DMS 273 treated with DMSO at 0.1 percent for 48 hours (cell line): Measurements from ENCODE around the gene OPN1LW.
"Not testable (repeated sequence)": the region's sequence is repeated elsewhere in the genome, so short reads cannot be mapped to it uniquely, and the experiment has no call there.

Experiments
- DNase-seq: peaks from one replicate; lab custom pipeline; 2025; lab: John Stamatoyannopoulos, UW

OPN1LW gene

DNA sequence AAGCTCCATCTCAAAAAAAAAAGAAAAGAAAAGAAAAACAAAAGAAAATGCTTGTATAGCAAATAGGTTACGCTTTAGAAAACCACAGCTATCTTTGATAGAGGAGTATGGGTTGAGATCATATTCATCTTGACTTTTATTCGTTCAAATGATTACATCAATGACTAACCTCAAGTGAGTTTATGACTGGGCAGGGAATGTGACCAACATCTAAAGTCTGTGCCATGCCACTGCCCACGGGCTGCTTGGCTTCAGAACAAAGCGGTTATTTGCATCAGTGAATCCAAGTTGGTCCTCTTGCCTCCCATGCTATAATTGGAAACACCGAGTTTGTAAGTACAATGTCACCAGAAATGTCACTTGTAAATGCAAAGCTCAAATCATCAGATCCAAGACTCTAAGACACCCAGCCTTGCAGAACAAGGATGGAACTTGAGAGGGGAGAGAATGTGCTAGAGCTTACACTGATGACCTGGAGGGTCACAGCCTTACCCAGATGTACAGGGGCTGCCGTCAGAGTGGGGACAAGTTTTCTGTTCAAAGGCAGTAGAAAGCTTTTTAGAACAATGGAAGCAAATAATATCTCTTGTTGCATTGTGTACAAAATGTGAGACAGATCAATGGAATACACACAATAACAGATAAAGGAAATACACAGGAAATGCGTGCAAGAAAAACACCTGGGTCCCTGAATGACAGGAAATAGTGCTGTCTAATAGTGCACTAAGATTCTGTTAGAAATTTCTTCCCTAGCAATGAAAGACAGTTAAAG lies 8.4 kb upstream of the OPN1LW start:
- DNase-seq = no peak

DNA sequence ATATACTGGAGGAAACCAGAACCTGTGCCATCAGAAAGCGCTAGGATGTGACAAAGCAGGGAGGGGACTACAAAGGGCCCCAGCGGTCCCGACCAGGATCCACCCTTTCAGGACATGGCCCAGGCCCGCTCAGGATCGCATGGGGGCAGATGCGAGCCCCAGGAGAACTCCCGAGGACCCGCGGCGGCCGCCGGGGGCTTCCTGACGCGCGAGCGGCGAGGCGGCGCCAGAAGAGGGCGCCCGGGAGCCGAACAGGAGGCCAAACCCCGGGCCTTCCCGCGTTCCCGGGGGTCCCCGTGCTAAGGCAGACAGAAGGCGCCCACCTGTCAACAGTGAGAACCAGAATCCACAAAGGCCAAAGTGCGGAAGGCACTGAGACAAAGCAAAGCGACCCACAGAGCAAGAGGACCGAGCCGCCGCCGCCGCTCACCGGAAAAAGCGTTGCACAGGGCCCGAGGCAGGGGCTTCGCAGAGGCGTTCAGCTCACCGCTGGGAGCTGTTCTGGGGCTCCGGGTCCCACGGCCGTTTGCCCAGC lies 7.3 kb upstream of the OPN1LW start:
- no peak for DNase-seq

DNA sequence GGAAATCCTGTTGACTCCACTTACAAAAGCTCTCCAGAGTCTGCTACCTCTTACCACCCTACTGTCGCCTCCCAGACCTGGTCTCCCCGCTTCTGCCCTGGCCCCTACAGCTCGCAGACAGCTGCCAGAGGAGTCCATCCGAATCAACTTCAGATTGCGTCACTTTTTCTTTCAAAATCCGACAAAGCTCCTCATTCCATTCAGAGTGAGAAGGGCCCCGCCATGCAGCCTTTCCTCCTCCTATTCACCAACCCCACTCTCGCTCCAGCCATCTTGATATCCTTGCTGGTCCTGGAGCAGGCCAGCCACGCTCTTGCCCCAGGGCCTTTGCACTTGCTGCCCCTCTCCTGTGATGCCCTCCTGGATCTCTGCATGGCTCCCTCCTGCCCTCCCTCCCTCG lies 5.2 kb upstream of the OPN1LW start:
- no peak for DNase-seq

DNA sequence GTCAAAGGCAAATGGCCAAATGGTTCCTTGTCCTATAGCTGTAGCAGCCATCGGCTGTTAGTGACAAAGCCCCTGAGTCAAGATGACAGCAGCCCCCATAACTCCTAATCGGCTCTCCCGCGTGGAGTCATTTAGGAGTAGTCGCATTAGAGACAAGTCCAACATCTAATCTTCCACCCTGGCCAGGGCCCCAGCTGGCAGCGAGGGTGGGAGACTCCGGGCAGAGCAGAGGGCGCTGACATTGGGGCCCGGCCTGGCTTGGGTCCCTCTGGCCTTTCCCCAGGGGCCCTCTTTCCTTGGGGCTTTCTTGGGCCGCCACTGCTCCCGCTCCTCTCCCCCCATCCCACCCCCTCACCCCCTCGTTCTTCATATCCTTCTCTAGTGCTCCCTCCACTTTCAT lies 3.8 kb upstream of the OPN1LW start:
- no peak for DNase-seq

DNA sequence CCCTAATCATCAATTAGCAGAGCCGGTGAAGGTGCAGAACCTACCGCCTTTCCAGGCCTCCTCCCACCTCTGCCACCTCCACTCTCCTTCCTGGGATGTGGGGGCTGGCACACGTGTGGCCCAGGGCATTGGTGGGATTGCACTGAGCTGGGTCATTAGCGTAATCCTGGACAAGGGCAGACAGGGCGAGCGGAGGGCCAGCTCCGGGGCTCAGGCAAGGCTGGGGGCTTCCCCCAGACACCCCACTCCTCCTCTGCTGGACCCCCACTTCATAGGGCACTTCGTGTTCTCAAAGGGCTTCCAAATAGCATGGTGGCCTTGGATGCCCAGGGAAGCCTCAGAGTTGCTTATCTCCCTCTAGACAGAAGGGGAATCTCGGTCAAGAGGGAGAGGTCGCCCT lies 3.3 kb upstream of the OPN1LW start:
- no peak for DNase-seq

DNA sequence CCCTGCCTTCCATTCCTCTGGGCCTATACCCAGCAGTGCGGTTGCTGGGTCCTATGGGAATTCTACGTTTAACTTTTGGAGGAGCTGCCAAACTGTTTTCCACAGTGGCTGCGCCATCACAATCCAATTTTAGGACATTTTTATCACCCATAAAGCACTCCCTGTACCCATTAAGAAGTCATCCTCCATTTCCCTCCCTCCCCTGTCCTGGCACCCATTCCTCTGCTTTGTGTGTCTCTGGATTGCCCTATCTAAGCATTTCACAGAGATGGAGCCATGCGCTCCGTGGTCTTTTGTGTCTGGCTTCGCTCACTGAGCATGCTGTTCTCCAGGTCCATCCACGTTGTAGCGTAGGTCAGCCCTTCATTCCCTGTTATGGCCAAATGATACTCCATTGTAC lies 1.7 kb upstream of the OPN1LW start:
- no peak for DNase-seq

DNA sequence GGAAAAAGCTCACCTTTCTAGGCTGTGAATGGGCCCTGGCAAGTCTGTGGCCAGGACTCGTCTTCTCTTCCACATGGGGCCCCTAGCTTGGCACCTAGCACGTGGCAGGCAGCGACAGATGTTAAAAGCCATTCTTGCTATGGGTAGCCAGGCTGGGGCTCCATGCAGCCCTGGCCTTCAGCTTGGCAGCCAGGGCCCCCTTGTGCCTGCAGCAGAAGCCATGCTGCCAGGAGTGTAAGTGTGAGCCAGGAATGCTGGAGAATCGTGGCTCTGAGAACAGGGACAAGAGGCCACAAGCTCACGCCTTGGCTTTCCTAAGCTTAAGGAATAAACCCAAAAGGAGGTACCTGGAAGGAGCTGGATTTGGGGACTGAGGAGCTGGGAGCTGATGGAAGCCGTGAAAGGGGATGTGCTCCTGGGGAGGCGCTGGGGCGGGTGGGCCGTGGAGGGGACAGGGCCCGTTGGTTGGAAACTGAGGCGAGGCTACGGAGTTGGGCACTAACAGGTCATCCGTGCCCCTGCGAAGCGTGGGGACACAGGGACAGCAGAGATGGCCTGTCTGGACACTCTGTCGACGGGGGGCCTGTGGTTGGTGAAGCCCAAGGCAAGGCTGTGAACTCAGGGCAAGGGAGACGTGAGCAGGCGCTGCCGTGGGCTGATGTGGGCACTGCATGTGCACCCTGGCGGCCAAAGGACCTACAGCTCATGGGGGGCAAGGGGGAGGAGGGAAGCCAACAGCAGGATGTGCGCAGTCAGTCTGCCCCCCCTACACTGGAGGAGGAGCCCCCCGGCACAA lies 895 bp upstream of the OPN1LW start:
- no peak for DNase-seq

DNA sequence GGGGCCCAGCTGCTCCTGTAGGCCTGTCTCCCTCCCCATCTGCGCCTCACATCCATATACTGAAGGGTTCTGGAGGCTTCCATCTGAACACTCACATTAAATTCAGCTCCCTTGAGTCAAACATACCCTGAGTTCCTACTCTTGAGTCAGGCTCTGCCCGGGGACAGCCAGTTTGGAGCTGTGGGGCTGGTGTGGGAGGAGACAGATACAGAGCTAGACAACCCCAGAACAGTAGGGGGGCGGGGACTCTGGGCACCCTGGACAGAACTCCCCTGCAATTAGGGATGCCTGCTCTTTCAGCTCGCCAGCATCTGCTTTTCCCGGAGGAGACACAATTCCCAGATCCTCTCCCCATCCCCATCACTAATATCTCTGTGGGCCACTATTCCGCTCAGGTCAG lies 7.0 kb downstream of the OPN1LW start:
- not testable (repeated sequence) for DNase-seq

DNA sequence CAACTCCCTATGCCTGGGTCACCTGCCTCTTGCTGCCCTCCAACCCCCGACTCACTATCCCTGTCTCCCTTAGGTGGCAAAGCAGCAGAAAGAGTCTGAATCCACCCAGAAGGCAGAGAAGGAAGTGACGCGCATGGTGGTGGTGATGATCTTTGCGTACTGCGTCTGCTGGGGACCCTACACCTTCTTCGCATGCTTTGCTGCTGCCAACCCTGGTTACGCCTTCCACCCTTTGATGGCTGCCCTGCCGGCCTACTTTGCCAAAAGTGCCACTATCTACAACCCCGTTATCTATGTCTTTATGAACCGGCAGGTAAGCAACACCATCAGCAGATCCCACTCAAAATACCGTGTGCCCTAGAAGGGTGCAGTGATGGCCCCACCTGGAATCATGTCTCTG lies 12.2 kb downstream of the OPN1LW start:
- DNase-seq = not testable (repeated sequence)

DNA sequence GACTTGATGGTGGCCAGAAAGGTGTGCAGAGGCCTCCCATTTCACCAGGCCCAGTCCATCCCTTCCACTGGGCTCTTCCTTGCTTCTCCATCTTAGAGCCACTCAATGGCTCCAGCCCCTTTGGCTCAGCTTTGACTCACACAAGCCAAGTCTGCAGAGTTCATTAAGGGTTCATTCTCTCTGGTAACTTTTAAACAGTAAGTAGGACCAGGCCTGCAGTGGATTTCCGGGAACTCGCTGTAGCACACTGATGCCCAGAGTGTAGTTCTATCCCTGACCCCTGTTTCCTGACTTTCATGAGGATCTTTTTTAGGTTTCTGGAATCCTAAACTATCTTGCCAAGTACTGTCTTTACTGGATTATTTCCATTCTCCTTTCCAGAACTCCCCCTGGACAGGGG lies 13.2 kb downstream of the OPN1LW start:
- not testable (repeated sequence) for DNase-seq

DNA sequence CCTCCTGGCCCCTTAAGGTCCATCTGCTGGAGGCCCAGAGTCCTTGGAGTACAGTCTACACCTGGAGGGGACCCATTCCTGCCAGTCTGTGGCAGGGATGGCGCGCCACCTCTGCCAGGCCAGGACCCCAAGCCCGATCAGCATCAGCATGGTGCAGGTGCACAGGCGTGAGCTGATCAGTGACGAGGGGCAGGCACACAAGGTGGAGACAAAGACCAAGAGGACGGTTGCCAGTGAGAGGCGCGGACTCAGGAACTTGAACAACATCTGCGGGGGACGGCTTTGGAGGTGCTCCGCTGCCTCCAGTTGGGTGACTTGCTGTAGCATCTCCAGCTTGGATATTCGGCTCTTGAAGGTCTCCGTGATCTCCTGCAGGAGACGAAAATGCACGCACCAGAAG lies 15.3 kb downstream of the OPN1LW start:
- DNase-seq = not testable (repeated sequence)

DNA sequence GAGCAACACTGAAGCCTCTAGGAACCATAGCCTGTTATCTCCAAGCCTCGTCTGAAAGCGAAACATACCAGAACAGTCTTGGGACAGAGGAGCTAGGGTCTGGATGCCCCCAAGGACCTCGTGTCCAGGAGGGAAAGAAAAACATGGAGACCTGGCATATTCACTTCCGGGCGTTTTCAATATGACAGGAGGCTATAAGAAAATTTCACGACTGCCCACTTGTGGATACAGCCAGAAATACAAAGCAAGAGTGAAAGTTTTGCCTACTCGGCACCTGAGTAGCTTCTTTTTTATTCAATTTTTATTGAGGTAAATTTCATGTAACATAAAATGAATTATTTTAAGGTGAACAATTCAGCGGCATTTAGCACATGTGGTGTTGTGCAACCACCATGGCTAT lies 20.9 kb downstream of the OPN1LW start:
- DNase-seq = not testable (repeated sequence)

DNA sequence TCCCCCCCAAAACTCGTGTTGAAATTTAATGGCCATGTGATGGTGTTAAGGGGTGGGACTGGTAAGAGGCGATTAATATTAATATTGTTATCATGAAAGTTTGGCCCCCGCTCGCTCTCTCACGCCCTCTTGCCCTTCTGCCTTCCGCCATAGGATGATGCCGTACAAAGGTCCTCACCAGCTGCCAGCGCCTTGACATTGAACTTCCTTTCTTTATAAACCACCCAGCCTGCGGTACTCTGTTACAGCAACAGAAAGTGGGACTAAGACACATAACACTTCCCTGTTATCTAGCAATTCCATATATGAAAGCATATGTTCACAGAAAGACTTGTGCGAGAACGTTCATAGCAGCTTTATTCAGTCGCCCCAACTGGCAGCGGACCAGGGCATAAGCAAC lies 24.3 kb downstream of the OPN1LW start:
- not testable (repeated sequence) for DNase-seq

DNA sequence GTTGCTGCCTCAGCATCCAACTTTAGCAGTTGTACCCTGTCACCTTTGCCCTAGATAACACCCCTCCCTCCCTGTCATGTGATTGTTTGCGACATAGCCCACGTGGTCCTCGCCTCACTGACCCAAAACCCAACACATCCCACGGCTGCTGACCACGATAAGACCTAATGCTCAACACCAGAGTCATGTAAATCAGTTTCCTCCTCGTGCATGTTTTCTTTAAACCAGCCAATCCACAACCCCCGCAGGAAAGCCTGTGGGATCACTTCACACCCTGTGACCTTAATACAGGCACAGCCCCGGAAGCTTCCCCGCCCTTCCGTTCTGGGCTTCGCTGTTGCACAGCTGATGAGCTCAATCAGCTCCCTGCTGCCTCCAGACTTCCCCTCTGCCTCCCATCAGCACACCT lies 28.5 kb downstream of the OPN1LW start:
- not testable (repeated sequence) for DNase-seq

DNA sequence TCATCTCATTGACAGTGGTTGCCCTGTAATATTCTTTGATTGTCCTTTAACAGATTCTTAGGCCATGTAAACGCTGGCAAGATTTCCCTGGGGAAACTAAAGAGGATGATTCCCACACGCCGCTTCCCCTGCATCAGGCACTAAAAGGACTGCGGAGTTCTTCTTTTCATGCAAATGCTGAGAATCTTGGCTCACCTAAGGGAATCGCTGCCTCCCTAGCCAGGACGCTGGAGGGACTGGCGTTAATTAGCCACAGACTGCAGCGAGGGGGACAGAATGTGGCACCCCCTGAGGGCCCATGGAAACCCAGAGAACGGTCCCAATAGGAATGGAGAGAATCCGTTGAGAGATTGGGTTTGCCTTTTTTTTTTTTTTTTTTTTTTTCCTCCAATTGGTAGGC lies 30.3 kb downstream of the OPN1LW start:
- not testable (repeated sequence) for DNase-seq

DNA sequence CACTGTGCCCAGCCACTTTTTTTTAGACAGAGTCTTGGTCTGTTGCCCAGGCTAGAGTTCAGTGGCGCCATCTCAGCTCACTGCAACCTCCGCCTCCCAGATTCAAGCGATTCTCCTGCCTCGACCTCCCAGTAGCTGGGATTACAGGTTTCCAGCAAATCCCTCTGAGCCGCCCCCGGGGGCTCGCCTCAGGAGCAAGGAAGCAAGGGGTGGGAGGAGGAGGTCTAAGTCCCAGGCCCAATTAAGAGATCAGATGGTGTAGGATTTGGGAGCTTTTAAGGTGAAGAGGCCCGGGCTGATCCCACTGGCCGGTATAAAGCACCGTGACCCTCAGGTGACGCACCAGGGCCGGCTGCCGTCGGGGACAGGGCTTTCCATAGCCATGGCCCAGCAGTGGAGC lies 38.3 kb downstream of the OPN1LW start, which contains the start of gene OPN1MW:
TSS of gene OPN1MW (plus strand) at position 301 of the 400 bp plus-strand sequence. CDS start at position 383, 82 bp downstream.
- DNase-seq = not testable (repeated sequence)

DNA sequence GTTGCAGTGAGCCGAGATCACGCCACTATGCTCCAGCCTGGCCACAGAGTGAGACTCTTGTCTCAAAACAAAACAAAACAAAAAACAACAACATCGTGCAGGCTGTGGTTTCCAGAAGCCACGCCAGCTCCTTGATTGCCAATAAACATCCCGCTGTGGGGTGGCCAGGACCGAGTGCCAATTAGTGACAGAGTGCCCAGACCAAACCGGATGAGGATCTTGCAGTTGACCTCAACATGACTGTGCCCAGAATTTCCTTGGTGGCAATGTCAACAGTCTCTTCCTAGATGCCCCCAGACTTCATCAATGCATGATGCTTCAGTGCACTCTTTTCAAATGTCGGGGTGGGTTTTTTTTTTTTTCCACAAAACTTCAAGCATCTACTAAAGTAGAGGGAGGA lies 39.8 kb downstream of the OPN1LW start:
- DNase-seq = not testable (repeated sequence)

DNA sequence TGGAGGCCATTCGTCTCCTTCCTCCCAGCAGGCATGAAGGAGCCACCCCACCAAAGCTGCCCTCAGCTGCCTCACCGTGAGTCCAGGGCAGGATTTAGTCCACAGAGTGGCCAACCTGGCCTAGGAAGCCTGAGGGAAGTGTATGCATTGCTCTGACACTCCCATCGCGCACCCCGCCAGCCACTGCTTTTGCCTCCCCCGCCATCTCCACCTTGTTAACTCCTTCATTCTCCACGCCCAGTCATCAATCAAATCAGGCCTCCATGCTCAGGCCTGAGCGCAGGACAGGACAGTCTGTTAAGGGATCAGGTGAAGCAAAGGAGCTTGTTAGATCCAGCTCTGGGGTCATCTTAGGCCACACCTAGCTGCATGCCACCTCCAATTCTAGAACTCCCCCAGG lies 48.8 kb downstream of the OPN1LW start:
- not testable (repeated sequence) for DNase-seq

DNA sequence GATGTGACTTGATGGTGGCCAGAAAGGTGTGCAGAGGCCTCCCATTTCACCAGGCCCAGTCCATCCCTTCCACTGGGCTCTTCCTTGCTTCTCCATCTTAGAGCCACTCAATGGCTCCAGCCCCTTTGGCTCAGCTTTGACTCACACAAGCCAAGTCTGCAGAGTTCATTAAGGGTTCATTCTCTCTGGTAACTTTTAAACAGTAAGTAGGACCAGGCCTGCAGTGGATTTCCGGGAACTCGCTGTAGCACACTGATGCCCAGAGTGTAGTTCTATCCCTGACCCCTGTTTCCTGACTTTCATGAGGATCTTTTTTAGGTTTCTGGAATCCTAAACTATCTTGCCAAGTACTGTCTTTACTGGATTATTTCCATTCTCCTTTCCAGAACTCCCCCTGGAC lies 50.3 kb downstream of the OPN1LW start:
- not testable (repeated sequence) for DNase-seq

DNA sequence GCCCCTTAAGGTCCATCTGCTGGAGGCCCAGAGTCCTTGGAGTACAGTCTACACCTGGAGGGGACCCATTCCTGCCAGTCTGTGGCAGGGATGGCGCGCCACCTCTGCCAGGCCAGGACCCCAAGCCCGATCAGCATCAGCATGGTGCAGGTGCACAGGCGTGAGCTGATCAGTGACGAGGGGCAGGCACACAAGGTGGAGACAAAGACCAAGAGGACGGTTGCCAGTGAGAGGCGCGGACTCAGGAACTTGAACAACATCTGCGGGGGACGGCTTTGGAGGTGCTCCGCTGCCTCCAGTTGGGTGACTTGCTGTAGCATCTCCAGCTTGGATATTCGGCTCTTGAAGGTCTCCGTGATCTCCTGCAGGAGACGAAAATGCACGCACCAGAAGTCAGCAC lies 52.4 kb downstream of the OPN1LW start:
- not testable (repeated sequence) for DNase-seq
